HepG2 (cell line): ENCODE results near the gene DNMT1. TPM values are rescaled to one million over a fixed set of nuclear protein-coding genes. Genes with fewer than 3 reads are reported as not detected.

Experiments used
- ATAC-seq: fragments of 200-7000 bp; cut with Tn5 transposase; 3 replicates; pipeline ENCODE4 v1.9.1; 2020; ENCODE audit warnings: mild to moderate bottlenecking, moderate library complexity
- BruUV-seq: library from RNA; stranded (reverse); fragments of 400-500 nt; replicated peaks from 2 replicates; lab custom pipeline; 2021; lab: Mats Ljungman, UMichigan
- CTCF ChIA-PET: fragments of 300-600 bp; formaldehyde crosslinking; extraction: SDS; loops from one replicate; lab custom pipeline; 2021; ENCODE audit warnings: low total read pairs, inconsistent platforms, low intra/inter-chr PET ratio; lab: Yijun Ruan, JAX
- POLR2A ChIA-PET: fragments of 350-600 bp; sonication (Branson Sonifier 250); formaldehyde crosslinking; loops from one replicate; lab custom pipeline; 2020; ENCODE audit warnings: antibody characterized with exemption, inconsistent platforms; lab: Yijun Ruan, JAX
- DNase-seq: peaks from one replicate; pipeline ENCODE4 v3.0.0-alpha.2; 2015; ENCODE audit warnings: low spot score
- FAIRE-seq: peaks from 3 replicates; lab custom pipeline; 2011; peaks lifted over from hg19 to GRCh38; lab: Jason Lieb, UNC
- H2AFZ ChIP-seq: one replicate; pipeline ENCODE4 v1.6.1; 2011; ENCODE audit warnings: low read length, inconsistent platforms
- H3K27ac ChIP-seq: fragments of 300-600 bp; 3 replicates; pipeline ENCODE4 v1.8.0; 2011; ENCODE audit warnings: mixed run types, mild to moderate bottlenecking, mixed read lengths, low read length, inconsistent platforms; ENCODE audit not compliant: insufficient read depth; ENCODE audit errors: extremely low read length
- H3K27me3 ChIP-seq, 2 experiments: fragments of 200-600 bp in 1 of 2; 2 replicates in 1 of 2; 3 replicates in 1 of 2; pipeline versions ENCODE4 v1.6.0 to v1.8.0; 2011; ENCODE audit warnings: low read length in 2 of 2, mild to moderate bottlenecking in 2 of 2, moderate library complexity in 2 of 2, inconsistent platforms in 1 of 2; ENCODE audit not compliant: insufficient read depth in 2 of 2, control insufficient read depth in 1 of 2
- H3K36me3 ChIP-seq, 2 experiments: fragments of 200-600 bp in 1 of 2; replicated peaks in 1 of 2; 2 replicates in 1 of 2; 3 replicates in 1 of 2; pipeline versions ENCODE4 v1.5.1 to v1.8.0; 2011; ENCODE audit warnings: low read length in 2 of 2, inconsistent platforms in 1 of 2; ENCODE audit not compliant: insufficient read depth in 2 of 2, control insufficient read depth in 1 of 2
- H3K4me1 ChIP-seq: 2 replicates; pipeline ENCODE4 v1.5.1; 2012; ENCODE audit warnings: low read length, inconsistent platforms; ENCODE audit not compliant: insufficient read depth
- H3K4me2 ChIP-seq: 2 replicates; pipeline ENCODE4 v1.6.0; 2011; ENCODE audit warnings: low read depth, low read length, inconsistent platforms
- H3K4me3 ChIP-seq, 3 experiments: fragments of 200-600 bp in 1 of 3; sonication (generic), shearing (Covaris generic) in 1 of 3; replicated peaks in 1 of 3; 2 replicates each; pipeline ENCODE4 v1.5.1; 2011 to 2016; ENCODE audit warnings: low read length in 3 of 3, inconsistent platforms in 2 of 3, low read depth in 2 of 3, mild to moderate bottlenecking in 2 of 3, control low read depth in 1 of 3, mixed read lengths in 1 of 3; ENCODE audit not compliant: insufficient read depth in 1 of 3
- H3K79me2 ChIP-seq: one replicate; pipeline ENCODE4 v1.6.1; 2011; ENCODE audit warnings: low read length, inconsistent platforms; ENCODE audit not compliant: insufficient read depth
- H3K9ac ChIP-seq: 2 replicates; pipeline ENCODE4 v1.6.0; 2011; ENCODE audit warnings: mild to moderate bottlenecking, low read depth, low read length, inconsistent platforms; ENCODE audit not compliant: insufficient read depth
- H3K9me3 ChIP-seq: 2 replicates; pipeline ENCODE4 v1.5.1; 2012; ENCODE audit warnings: mild to moderate bottlenecking, low read length
- H4K20me1 ChIP-seq: 2 replicates; pipeline ENCODE4 v1.6.0; 2011; ENCODE audit warnings: inconsistent platforms, mild to moderate bottlenecking, low read length, moderate library complexity; ENCODE audit not compliant: insufficient read depth
- NKX3-1 ChIP-seq: sonication (generic); formaldehyde crosslinking; IDR thresholded peaks from 2 replicates; pipeline ENCODE4 v1.5.0; 2020; ENCODE audit warnings: missing genetic modification reagents
- ONECUT2 ChIP-seq: sonication (generic); formaldehyde crosslinking; IDR thresholded peaks from 2 replicates; pipeline ENCODE4 v1.4.0; 2020; ENCODE audit warnings: missing genetic modification reagents
- ZIK1 ChIP-seq: sonication (generic); formaldehyde crosslinking; IDR thresholded peaks from 2 replicates; pipeline ENCODE4 v1.5.0; 2020; ENCODE audit warnings: mild to moderate bottlenecking, low read depth, missing genetic modification reagents, borderline replicate concordance
- ZNF646 ChIP-seq: sonication (generic); formaldehyde crosslinking; IDR thresholded peaks from 2 replicates; pipeline ENCODE4 v1.9.0; 2021; ENCODE audit warnings: mild to moderate bottlenecking, missing genetic modification reagents
- ZSCAN20 ChIP-seq: sonication (generic); formaldehyde crosslinking; IDR thresholded peaks from 2 replicates; pipeline ENCODE4 v1.4.0; 2020; ENCODE audit warnings: missing genetic modification reagents, mild to moderate bottlenecking, borderline replicate concordance
- WGBS: methylation state at CpG from one replicate; pipeline ENCODE4 v1.1.6; 2017; ENCODE audit warnings: low lambda C conversion rate; 5-methylcytosine and 5-hydroxymethylcytosine counted together
- in situ Hi-C: cut with HindIII; loops from 2 replicates; pipeline ENCODE4 v1.10.0; 2017; ENCODE audit warnings: low pct_unique_long_range_greater_than_20kb; ENCODE audit not compliant: extremely low pct_ligation_motif_present
- intact Hi-C: fragments of 100-400 bp; cut with micrococcal nuclease; formaldehyde crosslinking; loops from one replicate; pipeline ENCODE4 v1.10.0; 2022; ENCODE audit not compliant: unreplicated experiment
- polyA plus RNA-seq, 8 experiments: library from polyadenylated mRNA; depleted of rRNA in 3 of 8; stranded (reverse) in 7 of 8; unstranded in 1 of 8; fragments of >200 nt; fragmentation: Illumina TruSeq in 4 of 8; extraction: Trizol in 4 of 8; gene quantifications; 2 replicates each; pipeline versions ENCODE4 v1.2.1 to v1.2.3, GENCODE V29; 2011 to 2016; ENCODE audit warnings: low read depth in 4 of 8, missing spikeins in 1 of 8, mixed read lengths in 1 of 8; ENCODE audit not compliant: insufficient read depth in 1 of 8
- total RNA-seq, 5 experiments: library from RNA; depleted of rRNA; stranded (reverse); fragments of >200 nt; fragmentation: Illumina TruSeq; extraction: Trizol; gene quantifications; 2 replicates each; pipeline ENCODE4 v1.2.3, GENCODE V29; 2016; ENCODE audit warnings: low read depth in 1 of 5

The DNMT1 gene
- total and polyA plus RNA-seq, 2 of the 13 experiments (the other 11 are each of a cell fraction or from before 2014, with no cell fraction given), result 31.2 to 91.1 TPM

GRCh38 chr19:10142701-10143375, 51.9 kb downstream of the DNMT1 start:
- Histone ChIP-seq H2AFZ (no peak overlapping the region), H3K27me3 (no peaks in the 10 kb centered on the region), H3K4me1 (no peaks in the 10 kb centered on the region), H4K20me1 (no peaks in the 10 kb centered on the region), H3K4me2 (no peak overlapping the region), H3K9me3 (no peaks in the 10 kb centered on the region), H3K36me3 (peaks cover 41 to 89% of the 10 kb centered on the region in 2 experiments), H3K9ac (no peak overlapping the region), H3K27ac (no peak overlapping the region), H3K4me3 (no peak overlapping the region), H3K79me2 (no peaks in the 10 kb centered on the region)
- 94% methylated on average over 13 of the region's 15 CpGs for WGBS
- ATAC-seq, result no peak
- CTCF ChIA-PET, result no interaction called here
- no peak for DNase-seq
- POLR2A ChIA-PET, result interaction anchor here (0.7 kb wide), 1 partner anchor 13 kb away, joined by 4 read pairs; no protein-coding TSS in a partner anchor
- in situ Hi-C loops, result no loop called here
- intact Hi-C loops, result no loop called here
- no peak for TF ChIP-seq NKX3-1 (CRISPR knock-in tag)
- no peak for TF ChIP-seq ZNF646 (CRISPR knock-in tag)
- no peak for TF ChIP-seq ZIK1 (CRISPR knock-in tag)
- TF ChIP-seq ONECUT2 (CRISPR knock-in tag), result no peak
- no peak for TF ChIP-seq ZSCAN20 (CRISPR knock-in tag)
- no peak for FAIRE-seq
- BruUV-seq, result no TSS peak
